ENCODE data around the gene TCF7L1. TPM values are rescaled to one million over a fixed set of nuclear protein-coding genes. Genes with fewer than 3 reads are reported as not detected.

Gene TCF7L1
- polyA plus RNA-seq, 1 donor (not counting 4 experiments of a cell fraction or from before 2014, with no cell fraction given): 1.0 TPM

DNA sequence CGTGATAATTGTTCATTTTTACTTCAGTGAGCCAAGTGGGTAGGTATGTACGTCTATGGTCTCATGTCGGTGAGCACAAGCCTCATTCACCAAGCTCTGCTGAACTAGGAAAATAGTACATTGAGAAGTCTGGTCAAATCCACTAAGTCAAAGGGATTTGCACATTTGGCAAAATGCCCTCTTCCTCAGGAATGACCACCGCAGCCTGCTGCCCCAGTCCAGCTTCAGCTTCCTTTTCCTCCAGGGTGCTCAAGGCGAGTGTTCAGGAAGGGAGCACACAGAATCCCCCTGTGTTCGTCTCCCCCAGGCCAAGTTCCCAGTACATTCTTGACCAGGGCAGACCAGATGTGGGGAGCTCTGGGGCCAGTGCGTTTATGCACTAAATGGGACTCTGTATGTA lies 23.0 kb downstream of the TCF7L1 start:
- Histone ChIP-seq H3K9ac (ENCODE audit: control insufficient read depth, extremely low read depth, insufficient read depth, low read length) (no peak overlapping the region), H3K36me3 (ENCODE audit: control insufficient read depth in 2 of 2, extremely low read depth in 1 of 2, insufficient read depth in 2 of 2, low read length in 2 of 2) (no peaks in the 10 kb centered on the region), H3K9me3 (ENCODE audit: control insufficient read depth, low read depth, low read length) (no peaks in the 10 kb centered on the region), H3K27ac (ENCODE audit: control insufficient read depth, insufficient read depth, low read length) (no peak overlapping the region), H3K27me3 (ENCODE audit: control insufficient read depth, extremely low read depth, insufficient read depth, low read length) (no peaks in the 10 kb centered on the region), H2AFZ (ENCODE audit: control insufficient read depth, low read length) (no peak overlapping the region), H3K4me3 (ENCODE audit: control insufficient read depth in 2 of 3, extremely low read depth in 1 of 3, insufficient read depth in 2 of 3, low read depth in 1 of 3, low read length in 3 of 3) (no peak overlapping the region), H3K9me1 (ENCODE audit: control insufficient read depth, extremely low read depth, insufficient read depth, low read length) (no peaks in the 10 kb centered on the region), H3K4me1 (ENCODE audit: control insufficient read depth, extremely low read depth, insufficient read depth, low read length) (no peaks in the 10 kb centered on the region), H3K4me2 (ENCODE audit: control insufficient read depth, extremely low read depth, insufficient read depth, low read depth, low read length) (no peak overlapping the region), H4K20me1 (ENCODE audit: control insufficient read depth, extremely low read depth, insufficient read depth, low read length) (peaks cover 2% of the 10 kb centered on the region), H3K79me2 (ENCODE audit: control insufficient read depth, insufficient read depth, low read length) (no peaks in the 10 kb centered on the region)
- dilution Hi-C loops (cut with MboI; ENCODE audit: extremely low pct_ligation_motif_present, low sequenced_read_pairs): no loop called here
- no peak for TF ChIP-seq EZH2 (IDR thresholded peaks at IDR 0.05; ENCODE audit: low read length)
- TF ChIP-seq, protein P1, sequence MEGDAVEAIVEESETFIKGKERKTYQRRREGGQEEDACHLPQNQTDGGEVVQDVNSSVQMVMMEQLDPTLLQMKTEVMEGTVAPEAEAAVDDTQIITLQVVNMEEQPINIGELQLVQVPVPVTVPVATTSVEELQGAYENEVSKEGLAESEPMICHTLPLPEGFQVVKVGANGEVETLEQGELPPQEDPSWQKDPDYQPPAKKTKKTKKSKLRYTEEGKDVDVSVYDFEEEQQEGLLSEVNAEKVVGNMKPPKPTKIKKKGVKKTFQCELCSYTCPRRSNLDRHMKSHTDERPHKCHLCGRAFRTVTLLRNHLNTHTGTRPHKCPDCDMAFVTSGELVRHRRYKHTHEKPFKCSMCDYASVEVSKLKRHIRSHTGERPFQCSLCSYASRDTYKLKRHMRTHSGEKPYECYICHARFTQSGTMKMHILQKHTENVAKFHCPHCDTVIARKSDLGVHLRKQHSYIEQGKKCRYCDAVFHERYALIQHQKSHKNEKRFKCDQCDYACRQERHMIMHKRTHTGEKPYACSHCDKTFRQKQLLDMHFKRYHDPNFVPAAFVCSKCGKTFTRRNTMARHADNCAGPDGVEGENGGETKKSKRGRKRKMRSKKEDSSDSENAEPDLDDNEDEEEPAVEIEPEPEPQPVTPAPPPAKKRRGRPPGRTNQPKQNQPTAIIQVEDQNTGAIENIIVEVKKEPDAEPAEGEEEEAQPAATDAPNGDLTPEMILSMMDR (optimal IDR thresholded peaks at IDR 0.05 in 1 of 3, IDR thresholded peaks at IDR 0.05 in 1 of 3, conservative IDR thresholded peaks at IDR 0.05 in 1 of 3; ENCODE audit: extremely low read depth in 1 of 3, insufficient read depth in 2 of 3, low read length in 3 of 3): no peak
- DNase-seq (ENCODE audit: low read depth, low spot score) (no peak), FAIRE-seq (no peak)

DNA sequence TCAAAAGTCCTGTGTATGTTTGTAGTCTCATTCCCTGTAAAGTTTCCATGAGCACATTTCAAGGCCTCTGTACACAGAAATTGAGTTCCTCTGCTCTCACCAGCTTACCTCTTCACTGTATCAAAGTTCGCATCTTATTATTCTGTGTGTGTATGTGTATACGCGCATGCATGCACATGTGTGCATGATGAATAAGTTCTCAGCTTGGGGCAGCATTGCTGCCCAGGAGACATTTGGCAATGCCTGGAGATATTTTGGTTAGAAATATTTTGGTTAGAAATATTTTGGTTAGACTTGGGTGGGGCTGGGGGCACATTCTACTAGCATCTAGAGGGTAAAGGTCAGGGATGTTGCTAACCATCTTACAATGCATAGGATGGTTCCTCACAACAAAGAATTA lies 23.4 kb downstream of the TCF7L1 start:
- H3K9me3 ChIP-seq (ENCODE audit: control insufficient read depth, low read depth, low read length): no peaks in the 10 kb centered on the region
- TF ChIP-seq, protein P1 (optimal IDR thresholded peaks at IDR 0.05 in 1 of 3, IDR thresholded peaks at IDR 0.05 in 1 of 3, conservative IDR thresholded peaks at IDR 0.05 in 1 of 3; ENCODE audit: extremely low read depth in 1 of 3, insufficient read depth in 2 of 3, low read length in 3 of 3): no peak
- TF ChIP-seq EZH2 (IDR thresholded peaks at IDR 0.05; ENCODE audit: low read length): no peak
- no peaks in the 10 kb centered on the region for H3K9me1 ChIP-seq (ENCODE audit: control insufficient read depth, extremely low read depth, insufficient read depth, low read length)
- H3K4me2 ChIP-seq (ENCODE audit: control insufficient read depth, extremely low read depth, insufficient read depth, low read depth, low read length): no peak overlapping the region
- H3K9ac ChIP-seq (ENCODE audit: control insufficient read depth, extremely low read depth, insufficient read depth, low read length): no peak overlapping the region
- DNase-seq (ENCODE audit: low read depth, low spot score) (no peak), FAIRE-seq (no peak)
- H2AFZ ChIP-seq (ENCODE audit: control insufficient read depth, low read length): no peak overlapping the region
- no peaks in the 10 kb centered on the region for H3K27me3 ChIP-seq (ENCODE audit: control insufficient read depth, extremely low read depth, insufficient read depth, low read length)
- H4K20me1 ChIP-seq (ENCODE audit: control insufficient read depth, extremely low read depth, insufficient read depth, low read length): peaks cover 2% of the 10 kb centered on the region
- H3K4me1 ChIP-seq (ENCODE audit: control insufficient read depth, extremely low read depth, insufficient read depth, low read length): no peaks in the 10 kb centered on the region
- H3K36me3 ChIP-seq (ENCODE audit: control insufficient read depth in 2 of 2, extremely low read depth in 1 of 2, insufficient read depth in 2 of 2, low read length in 2 of 2): no peaks in the 10 kb centered on the region
- no peaks in the 10 kb centered on the region for H3K79me2 ChIP-seq (ENCODE audit: control insufficient read depth, insufficient read depth, low read length)
- H3K4me3 ChIP-seq (ENCODE audit: control insufficient read depth in 2 of 3, extremely low read depth in 1 of 3, insufficient read depth in 2 of 3, low read depth in 1 of 3, low read length in 3 of 3): no peak overlapping the region
- dilution Hi-C loops (cut with MboI; ENCODE audit: extremely low pct_ligation_motif_present, low sequenced_read_pairs): no loop called here
- no peak overlapping the region for H3K27ac ChIP-seq (ENCODE audit: control insufficient read depth, insufficient read depth, low read length)

All from keratinocyte (primary cell).